ENCODE data around the gene CAMTA1. TPM values are rescaled to one million over a fixed set of nuclear protein-coding genes. Genes with fewer than 3 reads are reported as not detected.

CAMTA1 gene
- total RNA-seq, 1 experiment from 2014 or later = 69.5 TPM

GRCh38 chr1:7704214-7705047, 919.2 kb downstream of the CAMTA1 start:
- Histone ChIP-seq H3K4me2 (ENCODE audit: low read length) (peak overlapping the region; percentile 87), H3K9me2 (ENCODE audit: insufficient read depth) (no peaks in the 10 kb centered on the region), H3K36me3 (ENCODE audit: control insufficient read depth in 1 of 2, insufficient read depth in 2 of 2, low read length in 2 of 2) (no peaks in the 10 kb centered on the region; a peak in 1 of 4 replicates), H3K79me2 (ENCODE audit: insufficient read depth, low read length) (peaks cover 6% of the 10 kb centered on the region; the same call in 1 of the 2 replicates), H4K20me1 (ENCODE audit: insufficient read depth) (no peaks in the 10 kb centered on the region), H3K4me3 (replicated peaks in 1 of 2; ENCODE audit: low read depth in 1 of 2, low read length in 2 of 2) (peak overlapping the region; percentile 65 to 72), H3K27ac (ENCODE audit: low read depth, low read length) (peak overlapping the region; percentile 64; the same call in 1 of the 2 replicates), H3K4me1 (ENCODE audit: control insufficient read depth in 1 of 2, insufficient read depth in 2 of 2, low read length in 2 of 2) (peaks cover 5 to 14% of the 10 kb centered on the region in 2 experiments; a peak in 3 of 4 replicates), H2AFZ (ENCODE audit: low read depth, low read length, poor library complexity, severe bottlenecking) (no peak overlapping the region), H3K27me3 (ENCODE audit: insufficient read depth, low read length) (peaks cover 3% of the 10 kb centered on the region; the same call in 1 of the 2 replicates), H3K9ac (ENCODE audit: low read length) (peak overlapping the region; percentile 63), H3K9me3 (ENCODE audit: control insufficient read depth in 1 of 2, insufficient read depth in 1 of 2, low read depth in 1 of 2, low read length in 2 of 2) (no peaks in the 10 kb centered on the region)
- intact Hi-C loops (cut with micrococcal nuclease) = no loop called here
- DNase-seq (ENCODE audit: low read depth, low spot score) (peak; percentile 77), ATAC-seq (peak; percentile 94)
- no TSS peak for BruUV-seq (replicated peaks)
- ChIA-PET POLR2A (interaction anchor here (1.0 kb wide), 2 partner anchors 9 to 203 kb away, joined by 3 to 4 read pairs; no protein-coding TSS in a partner anchor), RAD21 (ENCODE audit: low non-redundant PET in 1 of 2, low total read pairs in 2 of 2, uncharacterized antibody in 2 of 2, unreplicated experiment in 2 of 2) (no interaction called here), CTCF (interaction anchor here (1.0 kb wide), 3 partner anchors 35 to 104 kb away, joined by 3 to 7 read pairs (median 4); no protein-coding TSS in a partner anchor)
- no peak for TF ChIP-seq CTCF (IDR thresholded peaks at IDR 0.05 in 2 of 3, conservative IDR thresholded peaks at IDR 0.05 in 1 of 3; ENCODE audit: borderline replicate concordance in 1 of 3, insufficient read depth in 1 of 3, low read depth in 2 of 3, low read length in 2 of 3)
- no peak for TF ChIP-seq ATF3 (IDR thresholded peaks at IDR 0.05)
- no peak for TF ChIP-seq CBX3 (IDR thresholded peaks at IDR 0.05; ENCODE audit: low read depth)
- TF ChIP-seq FOSL1 (IDR thresholded peaks at IDR 0.05; ENCODE audit: low read depth) = no peak
- TF ChIP-seq ZFX (IDR thresholded peaks at IDR 0.05) = peak; percentile 53; the same call in 1 of the 2 replicates
- no peak for TF ChIP-seq SRF (IDR thresholded peaks at IDR 0.05; ENCODE audit: low read depth)
- TF ChIP-seq POLR2A (IDR thresholded peaks at IDR 0.05; ENCODE audit: borderline replicate concordance, extremely low read depth, insufficient read depth, insufficient read length) = peak; percentile 32
- no peak for TF ChIP-seq EZH2 (IDR thresholded peaks at IDR 0.05)
- TF ChIP-seq ZBTB33 (IDR thresholded peaks at IDR 0.05; ENCODE audit: extremely low read depth, insufficient replicate concordance, low read length) = no peak
- TF ChIP-seq CEBPB (IDR thresholded peaks at IDR 0.05; ENCODE audit: low read depth) = no peak
- TF ChIP-seq YY1 (IDR thresholded peaks at IDR 0.05; ENCODE audit: extremely low read depth, insufficient replicate concordance, low read depth, low read length) = no peak
- TF ChIP-seq EGR1 (IDR thresholded peaks at IDR 0.05; ENCODE audit: low read depth) = no peak
- TF ChIP-seq POLR2AphosphoS5 (IDR thresholded peaks at IDR 0.05; ENCODE audit: low read depth, low read length) = peak; percentile 50; the same call in 1 of the 2 replicates
- TF ChIP-seq ELF1 (IDR thresholded peaks at IDR 0.05; ENCODE audit: borderline replicate concordance, low read depth) = no peak
- no peak for TF ChIP-seq JUND (IDR thresholded peaks at IDR 0.05)
- no peak for TF ChIP-seq REST (IDR thresholded peaks at IDR 0.05; ENCODE audit: low read depth)
- no peak for TF ChIP-seq TCF7L2 (IDR thresholded peaks at IDR 0.05; ENCODE audit: borderline replicate concordance, extremely low read depth, insufficient read depth, insufficient read length)
- TF ChIP-seq RAD21 (IDR thresholded peaks at IDR 0.05; ENCODE audit: low read depth) = no peak
- TF ChIP-seq SP1 (IDR thresholded peaks at IDR 0.05; ENCODE audit: low read depth) = peak; percentile 76

All from HCT116 (cell line).